Daoy (cell line): ENCODE data around the gene ACTR5. TPM values are rescaled to one million over a fixed set of nuclear protein-coding genes. Genes with fewer than 3 reads are reported as not detected.

Experiments used
- DNase-seq: peaks from one replicate; pipeline ENCODE4 v3.0.0-alpha.2; 2015; ENCODE audit warnings: low read depth
- total RNA-seq: library from RNA; depleted of rRNA; stranded (reverse); fragments of >200 nt; shearing (Covaris generic); gene quantifications from 2 replicates; pipeline ENCODE4 v1.2.3, GENCODE V29; 2014; rRNA removed

The ACTR5 gene
- 13.3 and 14.9 TPM in 2 replicates for total RNA-seq

DNA sequence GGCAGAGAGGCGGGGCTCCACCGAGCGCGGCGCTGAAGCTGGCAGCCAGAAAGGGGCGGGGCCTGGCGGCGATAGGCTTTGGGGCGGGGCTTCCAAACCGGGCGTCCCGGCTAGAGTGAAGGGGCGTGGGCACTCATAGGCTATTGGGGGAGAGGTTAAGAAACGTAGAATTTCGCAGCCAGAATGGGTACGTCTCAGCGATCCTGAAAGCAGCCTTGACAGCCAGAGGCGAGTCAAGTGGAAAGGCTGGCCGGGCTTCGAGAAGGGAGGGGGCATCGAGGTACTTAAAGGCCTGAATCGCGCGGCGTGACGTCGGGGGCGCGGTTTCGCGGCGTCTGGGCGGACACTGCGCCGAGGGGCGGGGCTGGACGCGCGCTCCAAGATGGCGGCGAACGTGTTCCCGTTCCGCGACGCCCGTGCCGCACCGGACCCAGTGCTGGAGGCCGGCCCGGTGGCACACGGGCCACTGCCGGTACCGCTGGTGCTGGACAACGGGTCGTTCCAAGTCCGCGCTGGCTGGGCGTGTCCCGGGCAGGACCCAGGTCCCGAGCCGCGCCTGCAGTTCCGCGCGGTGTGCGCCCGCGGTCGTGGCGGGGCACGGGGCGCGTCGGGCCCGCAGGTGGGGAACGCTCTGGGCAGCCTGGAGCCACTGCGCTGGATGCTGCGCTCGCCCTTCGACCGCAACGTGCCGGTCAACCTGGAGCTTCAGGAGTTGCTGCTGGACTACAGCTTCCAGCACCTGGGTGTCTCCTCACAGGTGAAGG, at the start of gene ACTR5:
Gene ACTR5, plus strand, starts transcription at position 364 of the 764 bp plus-strand sequence. Its CDS starts 19 bp downstream, at position 383.
- peak; percentile 92 for DNase-seq

DNA sequence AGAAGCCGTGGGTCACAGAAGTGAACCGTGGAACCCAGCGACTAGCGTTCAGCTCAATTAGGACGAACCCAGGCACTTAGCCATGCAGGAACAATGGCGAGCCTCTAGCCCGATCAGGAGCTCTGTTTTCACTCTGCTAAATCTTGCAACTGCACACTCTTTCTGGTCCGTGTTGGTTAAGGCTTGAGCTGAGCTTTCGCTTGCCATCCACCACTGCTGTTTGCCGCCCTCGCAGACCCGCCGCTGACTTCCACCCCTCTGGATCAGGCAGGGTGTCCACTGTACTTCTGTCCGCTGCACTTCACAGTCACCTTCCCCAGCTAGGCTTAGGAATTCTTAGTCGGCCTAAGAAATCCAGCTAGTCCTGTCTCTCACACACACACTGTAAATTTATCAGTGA, 49.7 kb upstream of the ACTR5 start:
- no peak for DNase-seq

- DNase-seq: no peak
Measured at GRCh38 chr20:38700141-38700540, 48.1 kb upstream of the ACTR5 start.

GRCh38 chr20:38700926-38701325, 47.3 kb upstream of the ACTR5 start:
- DNase-seq: no peak

DNA sequence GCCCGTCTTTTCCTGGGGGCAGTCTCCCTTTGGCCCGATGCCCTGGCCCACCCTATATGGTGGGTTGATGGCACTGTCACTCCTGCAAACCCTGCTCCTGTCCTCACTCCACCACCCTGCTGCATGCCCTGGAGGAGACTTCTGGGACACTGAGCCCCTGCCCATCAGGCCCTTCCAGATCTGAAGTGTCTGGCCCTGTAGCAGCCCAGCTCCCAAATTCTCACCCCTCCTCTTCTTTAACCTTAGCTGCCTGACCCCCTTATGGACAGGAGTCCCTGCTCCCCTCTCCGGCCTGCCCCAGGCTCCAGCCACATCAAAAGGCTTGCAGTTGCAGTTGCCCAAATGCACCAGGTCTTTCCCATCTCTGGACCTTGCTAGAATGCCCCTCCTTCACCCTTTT, 44.7 kb upstream of the ACTR5 start:
- DNase-seq: no peak

DNA sequence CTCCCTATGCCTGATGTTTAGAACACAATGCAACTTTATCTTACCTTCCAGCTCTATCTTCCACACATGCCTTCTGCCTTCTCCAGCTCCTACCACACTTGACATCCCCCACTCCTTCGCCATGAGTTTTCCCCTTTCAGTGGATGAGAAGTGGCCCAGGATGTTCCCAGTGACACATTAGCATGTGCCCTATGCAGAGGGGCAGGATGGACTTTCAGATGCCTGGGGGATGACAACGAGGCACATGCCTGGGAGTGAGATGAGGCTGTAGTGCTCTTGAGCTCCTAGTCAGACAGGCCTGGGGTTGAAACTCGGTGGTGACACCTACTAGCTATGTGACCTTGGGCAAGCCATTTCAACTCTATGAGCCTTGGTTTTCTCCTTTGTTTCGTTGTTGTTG, 44.1 kb upstream of the ACTR5 start:
- no peak for DNase-seq

DNA sequence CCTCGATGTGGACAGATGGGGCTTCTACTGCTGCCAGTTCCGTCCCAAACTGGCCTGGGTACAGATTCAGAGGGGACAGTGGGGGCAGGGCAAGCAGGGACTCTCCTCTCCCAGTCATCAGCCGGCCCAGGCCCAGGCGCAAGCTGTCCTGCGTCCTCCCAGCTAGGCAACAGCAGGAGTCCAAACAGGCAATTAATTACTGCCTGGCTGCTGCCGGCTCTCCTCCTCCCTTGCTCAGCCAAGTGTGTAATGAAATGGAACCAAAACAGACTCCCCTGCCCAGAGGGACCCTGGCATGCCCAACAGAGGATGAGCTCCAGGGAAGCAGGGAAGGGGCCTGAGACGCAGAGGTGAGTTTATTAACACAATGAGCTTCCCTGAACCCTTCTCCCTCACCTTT, 41.8 kb upstream of the ACTR5 start:
- DNase-seq: no peak

DNA sequence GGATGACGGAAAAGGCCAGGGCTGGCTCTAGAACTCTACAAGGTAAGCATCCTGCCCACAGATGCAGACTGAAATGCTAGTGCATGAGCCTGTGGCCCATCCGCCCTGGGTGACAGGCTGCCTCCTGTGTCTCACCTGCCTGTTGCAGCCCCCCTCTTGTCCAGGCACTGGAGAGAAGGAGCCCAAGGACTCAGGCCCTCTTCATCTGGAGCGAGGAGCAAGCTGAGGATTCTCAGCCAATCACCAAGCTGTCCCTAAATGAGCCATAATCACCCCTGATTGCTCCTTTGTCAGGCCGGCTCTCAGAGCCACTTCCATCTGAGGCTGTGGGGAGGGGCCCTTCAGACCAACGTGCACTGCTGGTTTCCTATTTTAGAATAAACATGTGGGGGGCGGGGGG, 34.0 kb upstream of the ACTR5 start:
- no peak for DNase-seq

DNA sequence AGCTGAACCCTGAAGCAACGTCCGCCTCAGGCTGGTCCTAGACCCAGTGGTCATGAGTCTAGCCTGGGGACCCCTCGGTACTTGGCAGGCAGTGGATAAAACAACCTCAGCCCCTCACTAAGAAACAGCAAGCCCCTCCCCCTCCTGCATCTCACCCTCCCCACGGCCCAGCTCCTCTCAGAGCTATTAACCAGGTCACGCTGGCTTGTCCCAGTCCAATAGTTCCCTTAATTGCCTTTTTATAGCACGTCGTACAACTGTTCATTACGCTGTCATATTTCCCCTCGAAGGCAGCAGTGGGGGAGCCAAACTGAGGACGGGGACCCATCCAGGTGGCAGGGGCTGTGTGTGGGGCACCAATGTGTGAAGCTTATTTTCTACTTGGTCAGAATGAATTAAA, 32.6 kb upstream of the ACTR5 start:
- DNase-seq: no peak

GRCh38 chr20:38722683-38723016, 25.6 kb upstream of the ACTR5 start:
- DNase-seq: no peak

GRCh38 chr20:38723017-38723847, 25.0 kb upstream of the ACTR5 start:
- DNase-seq: peak; percentile 19

GRCh38 chr20:38723848-38724625, 24.2 kb upstream of the ACTR5 start, which contains the start of gene SLC32A1:
Gene SLC32A1 (plus strand): TSS chr20:38724486. CDS start chr20:38724725, 239 bp downstream.
- DNase-seq: peak; percentile 13

- DNase-seq: no peak
Measured at GRCh38 chr20:38724626-38725147, 23.6 kb upstream of the ACTR5 start.

- peak; percentile 4 for DNase-seq
Measured at GRCh38 chr20:38725148-38725901, 22.9 kb upstream of the ACTR5 start.

DNA sequence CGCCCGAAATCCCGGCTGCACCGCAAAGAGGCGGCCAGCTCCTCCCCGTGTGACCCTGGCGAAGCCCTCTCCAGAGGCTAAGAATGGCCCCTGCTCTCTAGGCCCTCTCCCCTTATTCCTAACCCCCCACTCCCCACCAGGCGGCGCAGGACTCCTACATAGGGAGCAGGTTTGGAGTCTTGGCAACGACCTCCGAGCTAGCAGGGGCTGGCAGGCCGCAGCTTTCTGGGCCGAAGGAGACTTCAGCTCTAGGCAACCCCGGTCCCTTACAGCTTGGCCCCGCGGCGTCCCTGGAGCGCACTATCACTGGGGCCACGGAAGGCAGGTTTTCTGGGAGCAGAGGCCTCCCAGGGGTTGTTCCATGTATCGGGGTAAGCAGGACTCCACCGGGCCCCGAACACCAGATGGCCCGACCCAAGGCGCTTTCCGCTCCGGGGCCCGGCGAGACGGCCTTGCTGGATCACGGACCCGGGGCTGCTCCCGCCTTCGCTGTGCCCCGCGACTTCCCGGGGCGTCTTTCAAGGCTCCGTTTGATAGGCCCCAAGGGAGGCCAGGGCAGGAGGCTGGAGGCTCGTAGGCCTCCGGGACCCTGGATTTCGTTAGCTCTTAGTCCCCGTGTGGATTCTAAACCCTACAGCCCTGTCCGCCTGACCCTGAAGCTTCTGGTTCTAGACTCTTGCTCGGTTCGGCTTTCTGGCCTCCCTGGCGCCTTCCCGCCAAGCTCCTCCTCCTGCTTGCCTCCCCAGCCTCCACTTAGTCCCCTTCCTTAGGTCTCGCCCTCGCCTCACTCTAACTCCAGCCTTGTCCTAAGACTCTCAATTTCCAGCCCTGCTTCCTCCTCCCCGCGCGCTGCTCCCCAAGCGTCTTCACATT, 22.1 kb upstream of the ACTR5 start:
- DNase-seq: peak; percentile 73

DNA sequence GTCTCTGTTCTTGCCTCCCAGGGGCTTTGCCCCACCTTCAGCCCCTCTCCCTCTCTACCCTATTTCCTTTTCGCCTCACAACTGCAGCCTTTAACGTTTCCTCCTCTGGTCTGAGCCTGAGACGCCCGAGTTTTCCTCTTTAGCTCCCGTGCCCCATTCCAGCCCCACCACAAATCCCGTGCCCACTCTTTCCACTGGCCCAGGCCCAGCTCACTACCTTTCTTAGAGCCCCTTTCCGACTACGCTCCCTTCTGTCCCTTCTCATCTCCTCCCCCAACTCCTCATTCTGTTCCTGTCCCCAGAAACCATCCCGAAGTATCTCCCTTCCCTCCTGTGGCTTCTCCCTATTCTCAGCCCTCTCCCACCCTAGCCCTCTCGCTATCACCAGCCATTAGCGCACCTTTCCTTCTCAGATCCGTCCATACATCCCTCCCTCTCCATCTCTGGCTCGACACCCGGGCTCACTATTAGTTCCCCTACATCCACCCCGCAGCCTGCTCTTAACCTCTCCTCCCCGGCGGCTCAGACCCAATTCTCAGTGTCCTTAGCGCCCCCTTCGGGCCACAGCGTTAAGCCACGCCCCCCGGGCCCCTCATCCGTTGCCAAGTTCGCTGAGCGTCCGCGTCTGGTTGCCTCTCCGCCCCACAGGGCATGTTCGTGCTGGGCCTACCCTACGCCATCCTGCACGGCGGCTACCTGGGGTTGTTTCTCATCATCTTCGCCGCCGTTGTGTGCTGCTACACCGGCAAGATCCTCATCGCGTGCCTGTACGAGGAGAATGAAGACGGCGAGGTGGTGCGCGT, 21.3 kb upstream of the ACTR5 start:
- peak; percentile 46 for DNase-seq

DNA sequence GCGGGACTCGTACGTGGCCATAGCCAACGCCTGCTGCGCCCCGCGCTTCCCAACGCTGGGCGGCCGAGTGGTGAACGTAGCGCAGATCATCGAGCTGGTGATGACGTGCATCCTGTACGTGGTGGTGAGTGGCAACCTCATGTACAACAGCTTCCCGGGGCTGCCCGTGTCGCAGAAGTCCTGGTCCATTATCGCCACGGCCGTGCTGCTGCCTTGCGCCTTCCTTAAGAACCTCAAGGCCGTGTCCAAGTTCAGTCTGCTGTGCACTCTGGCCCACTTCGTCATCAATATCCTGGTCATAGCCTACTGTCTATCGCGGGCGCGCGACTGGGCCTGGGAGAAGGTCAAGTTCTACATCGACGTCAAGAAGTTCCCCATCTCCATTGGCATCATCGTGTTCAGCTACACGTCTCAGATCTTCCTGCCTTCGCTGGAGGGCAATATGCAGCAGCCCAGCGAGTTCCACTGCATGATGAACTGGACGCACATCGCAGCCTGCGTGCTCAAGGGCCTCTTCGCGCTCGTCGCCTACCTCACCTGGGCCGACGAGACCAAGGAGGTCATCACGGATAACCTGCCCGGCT, 20.6 kb upstream of the ACTR5 start:
- DNase-seq: peak; percentile 7

GRCh38 chr20:38728191-38728781, 20.0 kb upstream of the ACTR5 start:
- DNase-seq: no peak
